ENCODE results near the gene FOXQ1. TPM values are rescaled to one million over a fixed set of nuclear protein-coding genes. Genes with fewer than 3 reads are reported as not detected.

The FOXQ1 gene
- total and polyA plus RNA-seq, 2 of the 13 experiments (the other 11 are each of a cell fraction or from before 2014, with no cell fraction given): 35.2 to 39.8 TPM

DNA sequence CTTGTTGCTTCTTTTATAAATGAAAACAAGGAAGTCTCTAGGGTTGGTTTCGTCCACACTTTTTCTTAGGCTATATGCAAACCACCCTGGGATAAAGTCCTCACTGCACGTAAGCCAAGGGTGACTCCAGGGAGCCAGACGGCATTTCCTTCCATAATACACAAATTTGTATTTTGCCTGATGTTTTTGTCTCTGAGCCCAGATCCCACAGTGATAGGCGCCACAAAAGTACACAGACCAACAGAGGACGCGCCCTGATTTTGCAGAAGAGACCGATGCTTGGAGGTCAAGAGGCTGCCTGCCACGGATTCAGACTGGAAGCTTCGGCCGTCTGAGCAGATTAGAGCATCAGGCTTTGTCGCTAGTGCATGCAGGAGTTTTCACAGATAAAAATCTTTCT lies 22.8 kb downstream of the FOXQ1 start (continued):
- TF ChIP-seq ZNF256 (CRISPR knock-in tag; conservative IDR thresholded peaks at IDR 0.05): no peak
- no peak for TF ChIP-seq ZNF446 (CRISPR knock-in tag; IDR thresholded peaks at IDR 0.05)
- TF ChIP-seq, protein P1, sequence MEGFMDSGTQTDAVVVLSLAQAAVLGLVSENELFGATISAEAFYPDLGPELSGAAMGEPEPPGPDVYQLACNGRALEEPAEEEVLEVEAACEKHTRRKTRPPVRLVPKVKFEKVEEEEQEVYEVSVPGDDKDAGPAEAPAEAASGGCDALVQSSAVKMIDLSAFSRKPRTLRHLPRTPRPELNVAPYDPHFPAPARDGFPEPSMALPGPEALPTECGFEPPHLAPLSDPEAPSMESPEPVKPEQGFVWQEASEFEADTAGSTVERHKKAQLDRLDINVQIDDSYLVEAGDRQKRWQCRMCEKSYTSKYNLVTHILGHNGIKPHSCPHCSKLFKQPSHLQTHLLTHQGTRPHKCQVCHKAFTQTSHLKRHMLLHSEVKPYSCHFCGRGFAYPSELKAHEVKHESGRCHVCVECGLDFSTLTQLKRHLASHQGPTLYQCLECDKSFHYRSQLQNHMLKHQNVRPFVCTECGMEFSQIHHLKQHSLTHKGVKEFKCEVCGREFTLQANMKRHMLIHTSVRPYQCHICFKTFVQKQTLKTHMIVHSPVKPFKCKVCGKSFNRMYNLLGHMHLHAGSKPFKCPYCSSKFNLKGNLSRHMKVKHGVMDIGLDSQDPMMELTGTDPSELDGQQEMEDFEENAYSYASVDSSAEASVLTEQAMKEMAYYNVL (CRISPR knock-in tag; IDR thresholded peaks at IDR 0.05; ENCODE audit: borderline replicate concordance): no peak
- TF ChIP-seq, protein P2, sequence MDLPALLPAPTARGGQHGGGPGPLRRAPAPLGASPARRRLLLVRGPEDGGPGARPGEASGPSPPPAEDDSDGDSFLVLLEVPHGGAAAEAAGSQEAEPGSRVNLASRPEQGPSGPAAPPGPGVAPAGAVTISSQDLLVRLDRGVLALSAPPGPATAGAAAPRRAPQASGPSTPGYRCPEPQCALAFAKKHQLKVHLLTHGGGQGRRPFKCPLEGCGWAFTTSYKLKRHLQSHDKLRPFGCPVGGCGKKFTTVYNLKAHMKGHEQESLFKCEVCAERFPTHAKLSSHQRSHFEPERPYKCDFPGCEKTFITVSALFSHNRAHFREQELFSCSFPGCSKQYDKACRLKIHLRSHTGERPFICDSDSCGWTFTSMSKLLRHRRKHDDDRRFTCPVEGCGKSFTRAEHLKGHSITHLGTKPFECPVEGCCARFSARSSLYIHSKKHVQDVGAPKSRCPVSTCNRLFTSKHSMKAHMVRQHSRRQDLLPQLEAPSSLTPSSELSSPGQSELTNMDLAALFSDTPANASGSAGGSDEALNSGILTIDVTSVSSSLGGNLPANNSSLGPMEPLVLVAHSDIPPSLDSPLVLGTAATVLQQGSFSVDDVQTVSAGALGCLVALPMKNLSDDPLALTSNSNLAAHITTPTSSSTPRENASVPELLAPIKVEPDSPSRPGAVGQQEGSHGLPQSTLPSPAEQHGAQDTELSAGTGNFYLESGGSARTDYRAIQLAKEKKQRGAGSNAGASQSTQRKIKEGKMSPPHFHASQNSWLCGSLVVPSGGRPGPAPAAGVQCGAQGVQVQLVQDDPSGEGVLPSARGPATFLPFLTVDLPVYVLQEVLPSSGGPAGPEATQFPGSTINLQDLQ (CRISPR knock-in tag; IDR thresholded peaks at IDR 0.05): 0 out of 2 replicates have a peak, but pooled peaks have one; percentile 11
- TF ChIP-seq MBNL3 (CRISPR knock-in tag; conservative IDR thresholded peaks at IDR 0.05): no peak
- no peak for TF ChIP-seq ZSCAN30 (CRISPR knock-in tag; IDR thresholded peaks at IDR 0.05)
- no peak for TF ChIP-seq RFX5 (IDR thresholded peaks at IDR 0.05; ENCODE audit: low read depth, low read length)
- no peak for TF ChIP-seq FLYWCH1 (CRISPR knock-in tag; IDR thresholded peaks at IDR 0.05)
- no peak for TF ChIP-seq MYC (CRISPR knock-in tag; IDR thresholded peaks at IDR 0.05; ENCODE audit: borderline replicate concordance)
- TF ChIP-seq RARA (CRISPR knock-in tag; IDR thresholded peaks at IDR 0.05): 0 out of 2 replicates have a peak, but pooled peaks have one; percentile 18
- TF ChIP-seq, protein P3, sequence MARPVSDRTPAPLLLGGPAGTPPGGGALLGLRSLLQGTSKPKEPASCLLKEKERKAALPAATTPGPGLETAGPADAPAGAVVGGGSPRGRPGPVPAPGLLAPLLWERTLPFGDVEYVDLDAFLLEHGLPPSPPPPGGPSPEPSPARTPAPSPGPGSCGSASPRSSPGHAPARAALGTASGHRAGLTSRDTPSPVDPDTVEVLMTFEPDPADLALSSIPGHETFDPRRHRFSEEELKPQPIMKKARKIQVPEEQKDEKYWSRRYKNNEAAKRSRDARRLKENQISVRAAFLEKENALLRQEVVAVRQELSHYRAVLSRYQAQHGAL (CRISPR knock-in tag; IDR thresholded peaks at IDR 0.05; ENCODE audit: not compliant biosample characterization): no peak
- TF ChIP-seq, protein P4, sequence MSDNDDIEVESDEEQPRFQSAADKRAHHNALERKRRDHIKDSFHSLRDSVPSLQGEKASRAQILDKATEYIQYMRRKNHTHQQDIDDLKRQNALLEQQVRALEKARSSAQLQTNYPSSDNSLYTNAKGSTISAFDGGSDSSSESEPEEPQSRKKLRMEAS (IDR thresholded peaks at IDR 0.05): no peak
- TF ChIP-seq HES4 (CRISPR knock-in tag; IDR thresholded peaks at IDR 0.05; ENCODE audit: borderline replicate concordance): no peak
- no peak for TF ChIP-seq SALL2 (CRISPR knock-in tag; IDR thresholded peaks at IDR 0.05)
- TF ChIP-seq ZNF773 (CRISPR knock-in tag; IDR thresholded peaks at IDR 0.05; ENCODE audit: borderline replicate concordance): no peak
- no peak for TF ChIP-seq BORCS8-MEF2B (CRISPR knock-in tag; IDR thresholded peaks at IDR 0.05)
- no peak for TF ChIP-seq ZNF558 (CRISPR knock-in tag; IDR thresholded peaks at IDR 0.05; ENCODE audit: borderline replicate concordance)
- no peak for TF ChIP-seq HHEX (CRISPR knock-in tag; IDR thresholded peaks at IDR 0.05)
- TF ChIP-seq, protein P5, sequence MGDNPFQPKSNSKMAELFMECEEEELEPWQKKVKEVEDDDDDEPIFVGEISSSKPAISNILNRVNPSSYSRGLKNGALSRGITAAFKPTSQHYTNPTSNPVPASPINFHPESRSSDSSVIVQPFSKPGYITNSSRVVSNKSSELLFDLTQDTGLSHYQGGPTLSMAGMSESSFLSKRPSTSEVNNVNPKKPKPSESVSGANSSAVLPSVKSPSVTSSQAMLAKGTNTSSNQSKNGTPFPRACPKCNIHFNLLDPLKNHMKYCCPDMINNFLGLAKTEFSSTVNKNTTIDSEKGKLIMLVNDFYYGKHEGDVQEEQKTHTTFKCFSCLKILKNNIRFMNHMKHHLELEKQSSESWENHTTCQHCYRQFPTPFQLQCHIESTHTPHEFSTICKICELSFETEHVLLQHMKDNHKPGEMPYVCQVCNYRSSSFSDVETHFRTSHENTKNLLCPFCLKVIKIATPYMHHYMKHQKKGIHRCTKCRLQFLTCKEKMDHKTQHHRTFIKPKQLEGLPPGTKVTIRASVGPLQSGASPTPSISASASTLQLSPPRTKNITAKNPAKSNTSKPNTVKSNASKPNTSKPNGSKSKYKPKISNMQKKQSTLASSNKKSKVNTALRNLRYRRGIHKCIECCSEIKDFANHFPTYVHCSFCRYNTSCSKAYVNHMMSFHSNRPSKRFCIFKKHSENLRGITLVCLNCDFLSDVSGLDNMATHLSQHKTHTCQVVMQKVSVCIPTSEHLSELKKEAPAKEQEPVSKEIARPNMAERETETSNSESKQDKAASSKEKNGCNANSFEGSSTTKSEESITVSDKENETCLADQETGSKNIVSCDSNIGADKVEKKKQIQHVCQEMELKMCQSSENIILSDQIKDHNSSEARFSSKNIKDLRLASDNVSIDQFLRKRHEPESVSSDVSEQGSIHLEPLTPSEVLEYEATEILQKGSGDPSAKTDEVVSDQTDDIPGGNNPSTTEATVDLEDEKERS (CRISPR knock-in tag; IDR thresholded peaks at IDR 0.05): no peak
- no peak for TF ChIP-seq SOX13 (IDR thresholded peaks at IDR 0.05)
- no peak for TF ChIP-seq SOX13 (CRISPR knock-in tag; conservative IDR thresholded peaks at IDR 0.05 in 1 of 2, IDR thresholded peaks at IDR 0.05 in 1 of 2)
- TF ChIP-seq RXRA (CRISPR knock-in tag; IDR thresholded peaks at IDR 0.05): no peak
